Loucy (cell line): ENCODE data around the gene TEP1.

Source experiments
- H2AFZ ChIP-seq: fragments of 200-600 bp; sonication (generic); 2 replicates; pipeline ENCODE4 v1.6.0; 2016; ENCODE audit warnings: antibody characterized with exemption, mild to moderate bottlenecking, low read length, moderate library complexity
- H3F3A ChIP-seq: fragments of 200-600 bp; 2 replicates; pipeline ENCODE4 v1.6.0; 2016; ENCODE audit warnings: antibody characterized with exemption, low read depth, mild to moderate bottlenecking
- H3K27me3 ChIP-seq: fragments of 200-600 bp; sonication (generic); 2 replicates; pipeline ENCODE4 v1.6.1; 2014; ENCODE audit warnings: low read length, mild to moderate bottlenecking; ENCODE audit not compliant: insufficient read depth, poor library complexity, severe bottlenecking
- H3K36me3 ChIP-seq: fragments of 200-600 bp; sonication (generic); 2 replicates; pipeline ENCODE4 v1.6.1; 2016; ENCODE audit warnings: low read length; ENCODE audit not compliant: insufficient read depth
- H3K4me1 ChIP-seq: fragments of 200-600 bp; sonication (generic); 2 replicates; pipeline ENCODE4 v1.5.1; 2014; ENCODE audit warnings: low read length, mild to moderate bottlenecking; ENCODE audit not compliant: insufficient read depth, poor library complexity, severe bottlenecking
- H3K4me2 ChIP-seq: fragments of 200-600 bp; sonication (generic); 2 replicates; pipeline ENCODE4 v1.6.0; 2014; ENCODE audit warnings: antibody characterized with exemption, low read length, low read depth, mild to moderate bottlenecking; ENCODE audit not compliant: poor library complexity, severe bottlenecking
- H3K4me3 ChIP-seq: fragments of 200-600 bp; sonication (generic); 2 replicates; pipeline ENCODE4 v1.5.1; 2014; ENCODE audit warnings: low read length, mild to moderate bottlenecking, mixed read lengths; ENCODE audit not compliant: poor library complexity, severe bottlenecking
- H3K79me2 ChIP-seq: fragments of 200-600 bp; sonication (generic); 2 replicates; pipeline ENCODE4 v1.6.1; 2014; ENCODE audit warnings: low read length; ENCODE audit not compliant: insufficient read depth
- H3K9ac ChIP-seq: fragments of 200-600 bp; sonication (generic); 2 replicates; pipeline ENCODE4 v1.6.0; 2014; ENCODE audit warnings: mild to moderate bottlenecking, low read depth, low read length, moderate library complexity; ENCODE audit not compliant: poor library complexity, severe bottlenecking
- H3K9me2 ChIP-seq: fragments of 200-600 bp; sonication (generic); replicated peaks from 2 replicates; pipeline ENCODE4 v1.6.1; 2016; ENCODE audit warnings: low read depth, low read length, mixed read lengths
- H3K9me3 ChIP-seq: fragments of 200-600 bp; sonication (generic); 2 replicates; pipeline ENCODE4 v1.6.1; 2014; ENCODE audit warnings: mild to moderate bottlenecking, antibody characterized with exemption, low read length, low read depth; ENCODE audit not compliant: insufficient read depth
- H4K20me1 ChIP-seq: fragments of 200-600 bp; sonication (generic); 2 replicates; pipeline ENCODE4 v1.6.0; 2014; ENCODE audit warnings: antibody characterized with exemption, low read length, mild to moderate bottlenecking; ENCODE audit not compliant: insufficient read depth, poor library complexity, severe bottlenecking
- CTCF ChIP-seq: fragments of 200-600 bp; sonication (generic); conservative IDR thresholded peaks from 2 replicates; pipeline ENCODE4 v1.5.1; 2014; ENCODE audit warnings: mild to moderate bottlenecking, antibody characterized with exemption, low read length
- EZH2phosphoT487 ChIP-seq: fragments of 200-600 bp; IDR thresholded peaks from 2 replicates; pipeline ENCODE4 v1.6.1; 2018; ENCODE audit warnings: antibody characterized with exemption, mild to moderate bottlenecking, moderate library complexity, borderline replicate concordance

The TEP1 gene

GRCh38 chr14:20412876-20413743 lies at the start of gene TEP1:
TSS of gene TEP1 (minus strand) at chr14:20413501. CDS start at chr14:20408439, 5,062 bp downstream.
- Histone ChIP-seq H3K27me3 (no peaks in the 10 kb centered on the region), H3K9ac (peak within 1 kb of the TSS; percentile 87), H3K9me2 (no peaks in the 10 kb centered on the region), H3K4me1 (peaks cover 28% of the 10 kb centered on the region), H2AFZ (peak within 1 kb of the TSS; percentile 95), H3K79me2 (peaks cover 35% of the 10 kb centered on the region), H3F3A (no peaks in the 10 kb centered on the region), H4K20me1 (peaks cover 4% of the 10 kb centered on the region), H3K4me3 (peak within 1 kb of the TSS; percentile 97), H3K4me2 (peak within 1 kb of the TSS; percentile 75), H3K9me3 (no peaks in the 10 kb centered on the region), H3K36me3 (peaks cover 3% of the 10 kb centered on the region; the same call in 1 of the 2 replicates)
- TF ChIP-seq CTCF (no peak), EZH2phosphoT487 (no peak)

GRCh38 chr14:20461225-20462141 lies 48.2 kb upstream of the TEP1 start, which contains the start of gene PIP4P1:
TSS of gene PIP4P1 (minus strand) at chr14:20461434. CDS start at chr14:20461325, 109 bp downstream.
- Histone ChIP-seq H2AFZ (0 out of 2 replicates have a peak within 1 kb of the TSS, but pooled peaks have one; percentile 48), H3K9me3 (no peaks in the 10 kb centered on the region), H3F3A (no peaks in the 10 kb centered on the region), H3K36me3 (peaks cover 27% of the 10 kb centered on the region; the same call in 1 of the 2 replicates), H3K4me2 (peak within 1 kb of the TSS; percentile 96), H3K27me3 (no peaks in the 10 kb centered on the region), H3K4me3 (peak within 1 kb of the TSS; percentile 78), H3K9me2 (no peaks in the 10 kb centered on the region), H3K79me2 (peaks cover 47% of the 10 kb centered on the region), H3K9ac (peak within 1 kb of the TSS; percentile 90), H4K20me1 (peaks cover 39% of the 10 kb centered on the region), H3K4me1 (peaks cover 33% of the 10 kb centered on the region)
- TF ChIP-seq EZH2phosphoT487 = no peak
- no peak for TF ChIP-seq CTCF

GRCh38 chr14:20460458-20461224 lies 47.3 kb upstream of the TEP1 start:
- peaks cover 56% of the 10 kb centered on the region for H3K79me2 ChIP-seq
- H3K9me2 ChIP-seq = no peaks in the 10 kb centered on the region
- peaks cover 47% of the 10 kb centered on the region for H4K20me1 ChIP-seq
- peaks cover 30% of the 10 kb centered on the region; the same call in 1 of the 2 replicates for H3K36me3 ChIP-seq
- H2AFZ ChIP-seq = 0 out of 2 replicates have a peak overlapping the region, but pooled peaks have one; percentile 48
- H3K9ac ChIP-seq = peak overlapping the region; percentile 90
- H3F3A ChIP-seq = no peaks in the 10 kb centered on the region
- TF ChIP-seq EZH2phosphoT487 (no peak), CTCF (no peak)
- no peaks in the 10 kb centered on the region for H3K9me3 ChIP-seq
- H3K4me3 ChIP-seq = peak overlapping the region; percentile 77
- peak overlapping the region; percentile 96 for H3K4me2 ChIP-seq
- H3K27me3 ChIP-seq = no peaks in the 10 kb centered on the region
- peaks cover 38% of the 10 kb centered on the region for H3K4me1 ChIP-seq
